ENCODE results near the gene MLEC.

DNA sequence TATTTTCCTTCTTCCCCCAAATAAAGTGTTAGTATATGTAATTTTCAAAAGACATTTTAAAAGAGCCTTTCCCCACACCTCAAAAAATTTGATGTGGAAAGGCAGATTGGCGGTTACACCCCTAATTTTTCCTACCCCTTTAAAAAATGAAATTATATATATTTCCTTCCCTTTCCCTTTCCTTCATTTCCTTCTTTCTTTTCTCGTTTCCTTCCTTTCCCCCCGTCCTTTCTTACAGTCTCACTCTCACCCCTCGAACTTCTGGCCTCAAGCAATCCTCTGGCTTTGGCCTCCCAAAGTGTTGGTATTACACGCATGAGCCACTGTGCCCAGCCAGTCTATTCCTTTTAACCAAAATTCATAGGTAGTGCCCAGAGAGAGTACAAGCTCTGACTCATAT lies 19.1 kb downstream of the MLEC start:
- TF ChIP-seq CTCF (IDR thresholded peaks at IDR 0.05; ENCODE audit: low read length): no peak
- no peak for TF ChIP-seq EZH2 (IDR thresholded peaks at IDR 0.05; ENCODE audit: borderline replicate concordance, low read length)

All from OCI-LY1 (cell line).